Stomach smooth muscle (tissue), 2 donors: ENCODE measurements around the gene ISY1.
"Not testable (repeated sequence)": the region's sequence is repeated elsewhere in the genome, so short reads cannot be mapped to it uniquely, and the experiment has no call there.

Experiments used
- H3K27ac ChIP-seq: one replicate; pipeline ENCODE4 v1.7.0; 2013; ENCODE audit warnings: mild to moderate bottlenecking, low read length, inconsistent platforms
- H3K27me3 ChIP-seq, 2 donors: one replicate each; pipeline ENCODE4 v1.7.0; 2013; ENCODE audit warnings: low read length in 2 of 2; ENCODE audit not compliant: insufficient read depth in 2 of 2, control insufficient read depth in 1 of 2
- H3K36me3 ChIP-seq, 2 donors: one replicate each; pipeline ENCODE4 v1.7.0; 2013; ENCODE audit warnings: low read length in 2 of 2; ENCODE audit not compliant: control insufficient read depth in 2 of 2, insufficient read depth in 2 of 2
- H3K4me1 ChIP-seq: one replicate; pipeline ENCODE4 v1.7.0; 2013; ENCODE audit warnings: low read length; ENCODE audit not compliant: control insufficient read depth, insufficient read depth
- H3K4me3 ChIP-seq, 2 donors: one replicate each; pipeline ENCODE4 v1.7.0; 2013; ENCODE audit warnings: low read length in 2 of 2
- H3K9ac ChIP-seq, 2 donors: one replicate each; pipeline ENCODE4 v1.7.0; 2013; ENCODE audit warnings: low read length in 2 of 2, mild to moderate bottlenecking in 1 of 2
- H3K9me3 ChIP-seq, 2 donors: one replicate each; pipeline ENCODE4 v1.7.0; 2013; ENCODE audit warnings: low read length in 2 of 2; ENCODE audit not compliant: control insufficient read depth in 2 of 2
- donor health status: healthy.
- donor health status: Pancreatic carcinoma.

ISY1 gene

DNA sequence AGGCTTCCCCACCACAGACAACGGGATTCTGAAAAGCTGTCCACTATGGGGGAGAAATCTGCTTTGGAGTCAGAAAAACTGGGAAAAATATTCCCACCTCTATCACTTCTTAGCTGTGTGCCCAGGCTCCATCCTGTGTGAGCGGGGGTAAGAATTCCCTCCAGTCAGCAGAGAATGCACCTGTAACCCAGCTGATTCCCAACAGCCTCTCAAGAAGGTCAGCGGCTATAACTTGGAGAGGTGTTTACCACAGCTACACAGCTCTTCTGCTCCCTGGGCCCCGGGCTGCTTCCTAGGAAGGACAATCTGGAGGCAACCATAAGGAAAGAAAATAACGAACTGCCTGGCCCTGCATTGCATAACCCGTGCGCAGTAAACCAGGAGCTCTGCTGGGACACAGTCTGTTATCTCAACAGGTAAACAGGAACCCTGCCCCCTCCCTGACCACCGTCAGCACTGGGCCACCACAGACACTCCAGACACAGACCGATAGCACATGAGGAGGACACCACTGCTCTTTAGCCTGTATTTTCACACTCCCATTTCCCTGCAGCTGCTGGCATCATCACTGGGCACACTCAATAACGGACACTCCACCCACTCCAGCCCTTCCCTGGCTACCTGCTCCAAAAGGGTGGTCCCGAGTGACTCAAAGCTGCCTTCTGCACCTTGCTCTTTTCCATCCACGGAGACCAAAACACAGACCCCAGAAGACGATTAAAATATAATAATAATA lies 41.3 kb downstream of the ISY1 start:
- no peaks in the 10 kb centered on the region for H3K27me3 ChIP-seq
- peak overlapping the region in 1 of 2 donors; percentile 64 for H3K9ac ChIP-seq
- H3K4me3 ChIP-seq: peak overlapping the region; percentile 5 to 86
- peak overlapping the region; percentile 80 for H3K27ac ChIP-seq
- peaks cover 32% of the 10 kb centered on the region for H3K4me1 ChIP-seq
- no peaks in the 10 kb centered on the region for H3K9me3 ChIP-seq
- peaks cover 0 to 2% of the 10 kb centered on the region in 2 donors for H3K36me3 ChIP-seq

DNA sequence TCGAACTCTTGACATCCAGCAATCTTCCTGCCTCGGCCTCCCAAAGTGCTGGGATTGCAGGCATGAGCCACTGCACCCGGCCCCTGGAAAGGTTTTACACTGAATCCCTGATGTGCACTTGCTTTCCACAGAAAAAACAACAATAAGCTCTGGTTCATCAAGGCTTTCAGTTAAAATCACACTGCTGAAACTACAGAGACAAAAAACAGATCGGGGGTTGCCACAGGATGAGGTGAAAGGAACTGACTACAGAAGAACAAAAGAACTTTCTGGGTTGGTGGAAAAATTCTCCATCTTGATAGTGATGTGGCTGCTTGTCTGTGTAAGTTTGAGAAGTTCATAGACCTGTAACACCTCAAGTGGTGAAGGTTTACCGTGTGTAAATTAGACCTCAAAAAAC lies 42.1 kb downstream of the ISY1 start:
- Histone ChIP-seq H3K4me1 (peaks cover 32% of the 10 kb centered on the region), H3K36me3 (peaks cover 0 to 2% of the 10 kb centered on the region in 2 donors), H3K27me3 (no peaks in the 10 kb centered on the region), H3K4me3 (peak overlapping the region in 1 of 2 donors; percentile 22), H3K9ac (no peak overlapping the region), H3K9me3 (no peaks in the 10 kb centered on the region), H3K27ac (peak overlapping the region; percentile 18)

DNA sequence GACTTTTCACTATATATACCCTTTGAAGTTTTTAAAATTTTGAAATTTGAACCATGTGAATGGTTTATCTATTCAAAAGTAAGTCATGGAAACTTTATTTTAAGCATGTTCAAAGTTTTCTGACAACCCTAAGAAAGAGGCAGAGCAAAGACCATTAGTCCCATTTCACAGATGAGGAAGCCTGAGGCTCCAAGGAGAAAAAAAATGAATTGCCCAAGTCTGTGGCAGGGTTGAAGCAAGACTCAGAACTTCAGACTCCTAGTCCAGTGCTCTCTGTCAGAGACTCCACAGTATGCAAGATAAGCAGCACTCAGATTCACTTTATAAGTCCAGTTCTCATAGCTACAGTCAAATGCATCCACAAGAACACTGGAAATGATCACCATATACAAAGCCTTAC lies 43.7 kb downstream of the ISY1 start:
- peaks cover 0 to 4% of the 10 kb centered on the region in 2 donors for H3K36me3 ChIP-seq
- H3K4me3 ChIP-seq: no peak overlapping the region
- peaks cover 26% of the 10 kb centered on the region for H3K4me1 ChIP-seq
- no peaks in the 10 kb centered on the region for H3K9me3 ChIP-seq
- no peak overlapping the region for H3K27ac ChIP-seq
- no peaks in the 10 kb centered on the region for H3K27me3 ChIP-seq
- no peak overlapping the region for H3K9ac ChIP-seq

DNA sequence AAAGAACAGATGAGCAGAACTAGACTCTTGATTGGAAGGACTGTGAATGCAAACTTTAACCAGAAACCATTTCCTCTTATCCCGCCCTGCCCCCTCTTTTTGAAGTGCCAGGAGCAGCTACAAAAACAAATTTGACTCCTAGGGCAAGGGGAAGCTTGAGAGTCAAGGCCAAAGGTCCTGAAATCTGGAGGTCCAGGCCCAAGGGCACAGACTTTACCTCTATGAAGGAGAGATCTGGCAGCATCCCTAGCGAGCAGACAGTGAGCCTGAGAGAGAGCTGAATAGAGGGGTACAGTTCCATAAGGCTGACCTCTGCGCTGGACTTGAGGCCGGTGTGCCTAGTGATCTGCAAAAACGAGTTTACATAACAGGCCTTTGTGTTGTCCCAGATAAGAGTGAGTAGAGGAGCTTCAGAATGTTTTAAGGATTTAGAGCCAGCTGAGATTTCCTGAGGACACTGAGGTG lies 44.3 kb downstream of the ISY1 start:
- no peaks in the 10 kb centered on the region for H3K27me3 ChIP-seq
- H3K4me3 ChIP-seq: no peak overlapping the region
- H3K4me1 ChIP-seq: peaks cover 26% of the 10 kb centered on the region
- peak overlapping the region; percentile 41 for H3K27ac ChIP-seq
- H3K9me3 ChIP-seq: no peaks in the 10 kb centered on the region
- H3K36me3 ChIP-seq: peaks cover 0 to 4% of the 10 kb centered on the region in 2 donors
- H3K9ac ChIP-seq: peak overlapping the region in 1 of 2 donors; percentile 21

DNA sequence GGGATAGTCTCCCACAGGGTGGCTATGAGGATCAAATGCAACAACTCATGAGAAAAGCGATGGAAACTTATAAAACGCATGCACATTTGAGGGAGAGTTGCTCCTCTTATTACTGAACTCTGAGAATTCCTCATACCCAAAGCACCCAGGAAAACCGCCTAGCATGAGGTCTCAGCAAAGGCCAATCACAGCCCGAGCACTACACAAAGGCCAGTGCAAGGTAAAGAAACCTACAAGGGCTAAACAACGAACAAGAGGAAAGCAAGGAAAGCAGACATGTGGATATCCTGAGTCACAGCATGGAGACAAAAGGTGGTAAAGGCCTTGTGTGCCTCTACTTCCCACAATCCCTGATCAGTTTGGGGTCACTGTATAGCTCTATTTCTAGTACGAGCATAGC lies 46.4 kb downstream of the ISY1 start:
- H3K9ac ChIP-seq: peak overlapping the region in 1 of 2 donors; percentile 21
- H3K4me3 ChIP-seq: no peak overlapping the region
- peaks cover 11% of the 10 kb centered on the region for H3K4me1 ChIP-seq
- H3K27me3 ChIP-seq: no peaks in the 10 kb centered on the region
- H3K27ac ChIP-seq: no peak overlapping the region
- H3K9me3 ChIP-seq: no peaks in the 10 kb centered on the region
- peaks cover 0 to 4% of the 10 kb centered on the region in 2 donors for H3K36me3 ChIP-seq

DNA sequence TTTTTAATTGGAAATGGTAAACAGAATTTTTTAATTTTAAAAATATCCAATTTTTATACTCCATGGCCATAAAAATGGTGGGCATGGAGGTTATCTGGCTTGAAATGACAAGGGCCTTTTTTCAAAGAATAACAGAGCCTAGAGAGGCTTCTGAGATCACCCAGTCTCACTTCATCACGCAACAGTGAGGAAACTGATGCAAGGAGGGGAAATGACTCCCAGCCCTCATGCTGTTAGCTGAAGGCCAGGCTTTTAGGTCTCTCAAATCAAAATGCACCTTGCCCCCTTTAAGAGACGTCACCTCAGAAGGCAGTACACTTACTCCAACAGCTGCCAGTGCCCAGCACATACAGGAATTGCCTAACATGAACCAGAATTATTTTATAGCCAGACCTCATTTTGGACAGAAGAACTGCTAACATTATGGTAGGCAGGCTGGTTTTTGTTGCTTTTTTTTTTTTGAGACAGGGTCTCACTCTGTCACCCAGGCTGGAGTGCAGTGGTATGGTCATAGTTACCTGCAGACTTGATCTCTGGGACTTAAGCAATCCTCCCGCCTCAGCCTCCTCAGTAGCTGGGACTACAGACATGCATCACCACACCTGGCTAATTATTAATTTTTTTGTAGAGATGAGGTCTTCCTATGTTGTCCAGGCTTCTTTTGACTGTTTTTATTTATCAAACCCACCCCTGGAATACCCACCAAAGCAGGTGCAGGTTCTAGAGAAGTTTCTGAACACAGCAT lies 48.4 kb downstream of the ISY1 start:
- H3K36me3 ChIP-seq: peaks cover 0 to 7% of the 10 kb centered on the region in 2 donors
- no peaks in the 10 kb centered on the region for H3K27me3 ChIP-seq
- H3K4me3 ChIP-seq: no peak overlapping the region
- H3K9ac ChIP-seq: no peak overlapping the region
- H3K4me1 ChIP-seq: no peaks in the 10 kb centered on the region
- H3K9me3 ChIP-seq: no peaks in the 10 kb centered on the region
- no peak overlapping the region for H3K27ac ChIP-seq

DNA sequence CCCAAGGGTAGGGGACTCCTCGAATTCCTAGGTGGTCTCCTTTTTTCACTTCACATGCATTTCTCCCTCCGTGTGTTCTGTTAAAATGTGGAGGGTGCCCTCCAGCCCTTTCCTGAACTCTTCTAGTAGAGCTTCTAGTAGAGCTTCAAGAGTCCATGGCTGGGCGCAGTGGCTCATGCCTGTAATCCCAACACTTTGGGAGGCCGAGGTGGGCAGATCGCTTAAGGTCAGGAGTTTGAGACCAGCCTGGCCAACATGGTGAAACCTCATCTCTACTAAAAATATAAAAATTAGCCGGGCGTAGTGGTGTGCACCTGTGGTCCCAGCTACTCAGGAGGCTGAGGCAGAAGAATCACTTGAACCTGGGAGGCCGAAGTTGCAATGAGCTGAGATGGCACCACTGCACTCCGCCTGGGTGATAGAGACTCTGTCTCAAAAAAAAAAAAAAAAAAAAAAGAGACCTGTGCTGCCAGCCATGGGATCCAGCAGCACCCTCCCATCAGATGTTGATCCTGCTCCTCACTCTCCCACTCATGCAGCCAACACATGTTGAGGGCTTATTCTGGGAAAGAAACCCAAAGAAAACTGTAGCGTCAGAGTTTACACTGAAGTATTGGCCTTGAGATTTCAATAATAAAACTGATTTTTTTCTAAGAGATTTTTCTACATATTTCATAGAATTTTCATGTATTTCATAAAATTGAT lies 49.6 kb downstream of the ISY1 start:
- H3K27me3 ChIP-seq, H3K9ac ChIP-seq, H3K4me3 ChIP-seq, H3K9me3 ChIP-seq, H3K4me1 ChIP-seq, H3K27ac ChIP-seq: not testable (repeated sequence)
- H3K36me3 ChIP-seq: peaks cover 0 to 12% of the 10 kb centered on the region in 2 donors

DNA sequence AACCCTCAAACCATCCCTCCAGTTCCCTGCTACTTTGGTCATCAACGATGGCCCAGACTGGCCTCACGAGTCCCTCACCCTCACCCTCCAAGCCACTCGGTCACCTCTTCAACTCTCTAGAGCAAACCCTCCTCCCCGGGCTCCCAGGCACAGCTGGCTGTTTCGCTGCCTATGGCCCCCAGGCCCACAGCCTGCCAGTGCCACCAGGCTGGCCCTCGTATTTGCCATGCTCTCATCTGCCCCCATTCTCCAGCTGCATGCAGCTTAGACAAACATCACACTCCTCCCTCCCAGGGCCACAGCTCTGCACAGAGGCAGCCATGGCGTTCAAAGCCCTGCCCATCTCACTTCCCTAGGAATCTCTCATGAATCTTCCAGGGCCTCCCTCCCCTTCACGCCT lies 53.1 kb downstream of the ISY1 start:
- no peak overlapping the region for H3K4me3 ChIP-seq
- peaks cover 6% of the 10 kb centered on the region for H3K4me1 ChIP-seq
- no peaks in the 10 kb centered on the region for H3K9me3 ChIP-seq
- H3K36me3 ChIP-seq: peaks cover 0 to 15% of the 10 kb centered on the region in 2 donors
- no peak overlapping the region for H3K9ac ChIP-seq
- no peaks in the 10 kb centered on the region for H3K27me3 ChIP-seq
- no peak overlapping the region for H3K27ac ChIP-seq

DNA sequence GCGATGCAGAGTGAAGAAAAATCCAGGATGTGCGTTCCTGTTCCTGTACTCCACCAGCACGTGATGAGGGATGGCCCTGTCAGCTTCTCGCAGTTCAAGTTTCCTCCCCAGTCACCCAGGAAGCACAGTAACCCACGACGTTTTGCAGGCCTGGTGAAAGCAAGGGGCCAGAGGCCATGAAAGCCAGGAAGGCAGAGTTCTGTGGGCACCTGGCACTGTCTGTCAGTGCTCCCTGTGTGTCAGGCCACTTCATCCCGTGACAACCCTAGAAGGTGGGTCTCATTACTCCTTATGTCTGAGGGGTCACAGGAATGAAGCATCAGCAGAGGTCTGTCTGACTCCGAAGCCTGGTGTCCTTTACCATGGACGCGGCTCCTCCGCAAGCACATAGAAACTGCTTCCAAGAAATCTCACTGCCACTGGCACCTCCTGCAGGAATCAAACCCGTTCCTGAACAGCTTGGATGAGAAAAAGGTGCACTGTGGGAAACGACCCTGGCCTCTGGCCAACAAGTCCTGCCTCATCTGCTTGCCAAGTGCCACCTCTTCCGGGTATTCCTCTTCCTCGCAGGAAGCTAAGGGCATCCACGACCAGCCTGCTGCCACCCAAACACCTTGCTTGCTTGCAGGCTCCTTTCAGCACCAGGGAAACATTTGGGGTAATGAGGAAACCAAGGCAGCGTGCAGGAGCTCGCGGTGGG lies 53.8 kb downstream of the ISY1 start:
- no peak overlapping the region for H3K27ac ChIP-seq
- peaks cover 0 to 13% of the 10 kb centered on the region in 2 donors for H3K36me3 ChIP-seq
- H3K4me3 ChIP-seq: no peak overlapping the region
- H3K9ac ChIP-seq: no peak overlapping the region
- no peaks in the 10 kb centered on the region for H3K27me3 ChIP-seq
- H3K4me1 ChIP-seq: peaks cover 6% of the 10 kb centered on the region
- H3K9me3 ChIP-seq: no peaks in the 10 kb centered on the region

DNA sequence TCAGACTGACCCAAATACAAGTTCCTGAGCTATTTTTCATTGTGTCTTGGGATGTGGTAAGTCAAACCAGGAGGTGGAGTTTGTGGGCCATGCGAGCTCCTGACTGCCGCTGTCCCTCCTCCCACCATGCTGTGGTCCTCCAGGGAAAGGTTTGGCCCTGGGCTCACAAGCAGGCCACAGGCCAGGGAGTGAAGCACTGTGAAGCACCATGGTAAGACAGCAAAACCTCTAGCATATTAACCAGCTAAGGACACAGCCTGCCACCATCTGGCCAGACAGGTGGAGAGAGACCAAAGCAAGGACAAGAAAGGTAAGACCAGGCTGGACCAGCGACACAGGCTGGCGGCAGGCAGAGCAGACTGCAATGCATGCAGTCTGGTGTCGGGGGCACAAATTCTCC lies 54.5 kb downstream of the ISY1 start:
- Histone ChIP-seq H3K27ac (no peak overlapping the region), H3K4me3 (no peak overlapping the region), H3K4me1 (peaks cover 6% of the 10 kb centered on the region), H3K9ac (no peak overlapping the region), H3K9me3 (no peaks in the 10 kb centered on the region), H3K36me3 (peaks cover 0 to 13% of the 10 kb centered on the region in 2 donors), H3K27me3 (no peaks in the 10 kb centered on the region)
